HL-60 (cell line): ENCODE results near the gene CPAMD8.
"Not testable (repeated sequence)": the region's sequence is repeated elsewhere in the genome, so short reads cannot be mapped to it uniquely, and the experiment has no call there.

ENCODE experiments used
- DNase-seq, 2 experiments: peaks; one replicate each; pipeline ENCODE4 v3.0.0-alpha.2; 2010 to 2020; ENCODE audit warnings: low read depth in 1 of 2, low spot score in 1 of 2
- H3K27ac ChIP-seq: fragments of 250-450 bp; sonication (Bioruptor Pico); replicated peaks from 2 replicates; pipeline ENCODE4 v1.5.1; 2020; ENCODE audit warnings: mild to moderate bottlenecking, moderate library complexity
- H3K27me3 ChIP-seq: fragments of 250-450 bp; sonication (Bioruptor Pico); 2 replicates; pipeline ENCODE4 v1.5.1; 2021; ENCODE audit warnings: mild to moderate bottlenecking, moderate library complexity; ENCODE audit not compliant: insufficient read depth, poor library complexity, severe bottlenecking
- H3K4me3 ChIP-seq: replicated peaks from 2 replicates; pipeline ENCODE4 v1.5.1; 2011; ENCODE audit warnings: mild to moderate bottlenecking, control low read depth, low read length; ENCODE audit not compliant: insufficient read depth
- GABPA ChIP-seq: IDR thresholded peaks from 2 replicates; pipeline ENCODE4 v1.6.1; 2012; ENCODE audit warnings: low read depth
- POLR2AphosphoS5 ChIP-seq: IDR thresholded peaks from 2 replicates; pipeline ENCODE4 v1.6.1; 2012; ENCODE audit warnings: low read depth
- SPI1 ChIP-seq: IDR thresholded peaks from 2 replicates; pipeline ENCODE4 v1.6.1; 2012; ENCODE audit warnings: low read depth, mild to moderate bottlenecking, borderline replicate concordance
- TF ChIP-seq, protein P1 (sequence below): IDR thresholded peaks from one replicate; pipeline ENCODE4 v1.5.1; 2011; ENCODE audit warnings: low read length, control low read depth, inconsistent platforms; ENCODE audit not compliant: insufficient read depth
- TF ChIP-seq, protein P2 (sequence below): IDR thresholded peaks from 2 replicates; pipeline ENCODE4 v1.6.1; 2012; ENCODE audit warnings: low read depth; ENCODE audit not compliant: insufficient replicate concordance

Gene CPAMD8

DNA sequence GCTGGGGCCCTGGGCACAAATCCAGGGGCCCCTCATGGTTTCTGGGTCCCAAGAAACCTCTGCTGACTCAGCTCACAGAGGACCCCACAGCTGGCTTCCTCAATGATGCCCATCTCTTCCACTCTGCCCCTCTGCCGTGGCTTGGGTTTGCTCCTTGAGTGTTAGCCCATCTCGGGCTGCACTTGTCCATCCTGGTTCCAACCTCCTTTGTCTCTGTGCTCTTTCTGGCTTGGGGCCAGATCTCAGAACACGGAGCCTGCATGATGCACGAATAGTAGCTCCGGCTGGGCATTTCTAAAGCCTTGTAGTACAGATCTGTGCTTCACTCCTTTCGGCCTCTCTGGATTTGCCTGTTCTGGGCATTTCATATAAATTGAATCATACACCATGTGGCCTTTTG lies 84.0 kb downstream of the CPAMD8 start:
- Histone ChIP-seq H3K27ac (no peak overlapping the region), H3K4me3 (no peak overlapping the region), H3K27me3 (no peaks in the 10 kb centered on the region)
- no peak for DNase-seq
- TF ChIP-seq, protein P1, sequence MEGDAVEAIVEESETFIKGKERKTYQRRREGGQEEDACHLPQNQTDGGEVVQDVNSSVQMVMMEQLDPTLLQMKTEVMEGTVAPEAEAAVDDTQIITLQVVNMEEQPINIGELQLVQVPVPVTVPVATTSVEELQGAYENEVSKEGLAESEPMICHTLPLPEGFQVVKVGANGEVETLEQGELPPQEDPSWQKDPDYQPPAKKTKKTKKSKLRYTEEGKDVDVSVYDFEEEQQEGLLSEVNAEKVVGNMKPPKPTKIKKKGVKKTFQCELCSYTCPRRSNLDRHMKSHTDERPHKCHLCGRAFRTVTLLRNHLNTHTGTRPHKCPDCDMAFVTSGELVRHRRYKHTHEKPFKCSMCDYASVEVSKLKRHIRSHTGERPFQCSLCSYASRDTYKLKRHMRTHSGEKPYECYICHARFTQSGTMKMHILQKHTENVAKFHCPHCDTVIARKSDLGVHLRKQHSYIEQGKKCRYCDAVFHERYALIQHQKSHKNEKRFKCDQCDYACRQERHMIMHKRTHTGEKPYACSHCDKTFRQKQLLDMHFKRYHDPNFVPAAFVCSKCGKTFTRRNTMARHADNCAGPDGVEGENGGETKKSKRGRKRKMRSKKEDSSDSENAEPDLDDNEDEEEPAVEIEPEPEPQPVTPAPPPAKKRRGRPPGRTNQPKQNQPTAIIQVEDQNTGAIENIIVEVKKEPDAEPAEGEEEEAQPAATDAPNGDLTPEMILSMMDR, result no peak
- no peak for TF ChIP-seq SPI1
- TF ChIP-seq POLR2AphosphoS5, result no peak
- TF ChIP-seq GABPA, result no peak
- TF ChIP-seq, protein P2, sequence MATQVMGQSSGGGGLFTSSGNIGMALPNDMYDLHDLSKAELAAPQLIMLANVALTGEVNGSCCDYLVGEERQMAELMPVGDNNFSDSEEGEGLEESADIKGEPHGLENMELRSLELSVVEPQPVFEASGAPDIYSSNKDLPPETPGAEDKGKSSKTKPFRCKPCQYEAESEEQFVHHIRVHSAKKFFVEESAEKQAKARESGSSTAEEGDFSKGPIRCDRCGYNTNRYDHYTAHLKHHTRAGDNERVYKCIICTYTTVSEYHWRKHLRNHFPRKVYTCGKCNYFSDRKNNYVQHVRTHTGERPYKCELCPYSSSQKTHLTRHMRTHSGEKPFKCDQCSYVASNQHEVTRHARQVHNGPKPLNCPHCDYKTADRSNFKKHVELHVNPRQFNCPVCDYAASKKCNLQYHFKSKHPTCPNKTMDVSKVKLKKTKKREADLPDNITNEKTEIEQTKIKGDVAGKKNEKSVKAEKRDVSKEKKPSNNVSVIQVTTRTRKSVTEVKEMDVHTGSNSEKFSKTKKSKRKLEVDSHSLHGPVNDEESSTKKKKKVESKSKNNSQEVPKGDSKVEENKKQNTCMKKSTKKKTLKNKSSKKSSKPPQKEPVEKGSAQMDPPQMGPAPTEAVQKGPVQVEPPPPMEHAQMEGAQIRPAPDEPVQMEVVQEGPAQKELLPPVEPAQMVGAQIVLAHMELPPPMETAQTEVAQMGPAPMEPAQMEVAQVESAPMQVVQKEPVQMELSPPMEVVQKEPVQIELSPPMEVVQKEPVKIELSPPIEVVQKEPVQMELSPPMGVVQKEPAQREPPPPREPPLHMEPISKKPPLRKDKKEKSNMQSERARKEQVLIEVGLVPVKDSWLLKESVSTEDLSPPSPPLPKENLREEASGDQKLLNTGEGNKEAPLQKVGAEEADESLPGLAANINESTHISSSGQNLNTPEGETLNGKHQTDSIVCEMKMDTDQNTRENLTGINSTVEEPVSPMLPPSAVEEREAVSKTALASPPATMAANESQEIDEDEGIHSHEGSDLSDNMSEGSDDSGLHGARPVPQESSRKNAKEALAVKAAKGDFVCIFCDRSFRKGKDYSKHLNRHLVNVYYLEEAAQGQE, result no peak

DNA sequence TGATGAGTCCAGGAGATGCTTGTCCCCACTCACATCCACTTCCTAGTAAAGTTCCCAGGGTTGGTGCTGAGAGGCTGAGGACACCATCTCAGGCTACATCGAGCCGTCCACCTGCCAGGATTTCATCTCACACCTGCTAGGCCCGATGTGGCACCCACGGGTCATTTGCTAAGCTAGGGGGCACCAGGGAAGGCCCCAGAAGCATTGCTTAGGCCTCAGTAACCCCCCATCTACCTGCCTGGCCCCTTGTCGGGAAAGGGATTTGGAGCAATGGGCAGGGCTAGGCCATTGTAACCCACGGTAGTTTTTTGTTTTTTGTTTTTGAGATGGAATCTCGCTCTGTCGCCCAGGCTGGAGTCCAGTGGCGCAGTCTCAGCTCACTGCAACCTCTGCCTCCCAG lies 86.0 kb downstream of the CPAMD8 start:
- DNase-seq, result no peak
- H3K27ac ChIP-seq, result no peak overlapping the region
- no peak overlapping the region for H3K4me3 ChIP-seq
- no peaks in the 10 kb centered on the region for H3K27me3 ChIP-seq
- TF ChIP-seq, protein P1, result no peak
- TF ChIP-seq GABPA (no peak), POLR2AphosphoS5 (no peak), SPI1 (no peak)
- TF ChIP-seq, protein P2, result no peak

DNA sequence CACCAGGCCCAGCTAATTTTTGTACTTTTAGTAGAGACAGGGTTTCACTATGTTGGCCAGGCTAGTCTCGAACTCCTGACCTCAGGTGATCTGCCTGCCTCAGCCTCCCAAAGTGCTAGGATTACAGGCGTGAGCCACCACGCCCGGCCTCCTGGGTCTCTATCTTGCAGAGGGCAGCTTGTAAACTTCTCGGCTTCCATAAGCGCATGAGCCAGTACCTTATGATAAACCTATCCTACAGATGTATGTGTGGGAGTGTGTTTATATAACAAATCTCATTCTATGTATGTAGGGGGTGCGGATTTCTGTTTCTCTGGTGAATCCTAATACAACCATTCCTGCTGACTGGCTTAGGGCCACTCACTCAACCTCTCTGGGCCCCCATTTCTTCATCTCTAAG lies 86.5 kb downstream of the CPAMD8 start:
- H3K4me3 ChIP-seq, H3K27me3 ChIP-seq, DNase-seq, H3K27ac ChIP-seq: not testable (repeated sequence)

GRCh38 chr19:16938211-16938610 lies 88.4 kb downstream of the CPAMD8 start:
- Histone ChIP-seq H3K27me3 (no peaks in the 10 kb centered on the region), H3K27ac (no peak overlapping the region), H3K4me3 (no peak overlapping the region)
- no peak for DNase-seq
- TF ChIP-seq POLR2AphosphoS5, result no peak
- TF ChIP-seq SPI1, result no peak
- TF ChIP-seq GABPA, result no peak
- TF ChIP-seq, protein P2, result no peak
- TF ChIP-seq, protein P1, result no peak

GRCh38 chr19:16937796-16938195 lies 88.8 kb downstream of the CPAMD8 start:
- not testable (repeated sequence) for H3K27me3 ChIP-seq, DNase-seq, H3K4me3 ChIP-seq, H3K27ac ChIP-seq
